ENCODE measurements around the gene VSIG10L2.

DNA sequence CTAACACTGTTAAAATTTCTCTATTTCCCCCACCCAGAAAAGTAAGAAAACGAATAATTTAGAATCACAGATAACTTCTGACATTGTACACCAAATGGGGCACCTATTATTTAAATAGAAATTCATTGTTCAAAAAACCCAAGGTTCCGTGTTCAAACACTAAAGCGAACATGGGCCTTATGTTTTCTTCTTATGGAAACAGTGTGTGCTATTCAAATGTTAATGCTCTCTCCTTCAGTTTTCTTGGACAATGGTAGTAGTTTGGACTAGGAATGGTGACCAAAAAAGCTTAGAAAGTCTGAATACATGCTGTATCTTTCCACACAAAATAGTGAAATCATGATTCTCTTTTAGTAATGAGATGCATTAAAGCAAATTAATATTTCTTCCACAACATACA lies 33.7 kb downstream of the VSIG10L2 start:
- TF ChIP-seq CTCF (tag by site-specific recombination; IDR thresholded peaks at IDR 0.05) (no peak), REST (tag by site-specific recombination; IDR thresholded peaks at IDR 0.05) (no peak), ZNF544 (tag by site-specific recombination; IDR thresholded peaks at IDR 0.05) (no peak), ZBTB21 (tag by site-specific recombination; IDR thresholded peaks at IDR 0.05) (no peak), YY1 (tag by site-specific recombination; IDR thresholded peaks at IDR 0.05) (no peak), ZNF660 (tag by site-specific recombination; IDR thresholded peaks at IDR 0.05) (no peak), ZNF510 (tag by site-specific recombination; IDR thresholded peaks at IDR 0.05; ENCODE audit: insufficient replicate concordance) (no peak), ZNF629 (tag by site-specific recombination; IDR thresholded peaks at IDR 0.05) (no peak)
